HFFc6 (cell line): ENCODE measurements around the gene KRT33B. TPM values are rescaled to one million over a fixed set of nuclear protein-coding genes. Genes with fewer than 3 reads are reported as not detected.
"Not testable (repeated sequence)": the region's sequence is repeated elsewhere in the genome, so short reads cannot be mapped to it uniquely, and the experiment has no call there.

Experiments
- DNase-seq: peaks from one replicate; pipeline ENCODE4 v3.0.0-alpha.2; 2018
- H3K27ac Mint-ChIP-seq: 2 replicates; pipeline ENCODE4 v1.8.0; 2020; ENCODE audit warnings: mild to moderate bottlenecking, mixed read lengths
- H3K27me3 Mint-ChIP-seq: 2 replicates; pipeline ENCODE4 v1.8.0; 2021; ENCODE audit warnings: mild to moderate bottlenecking, moderate library complexity, mixed read lengths; ENCODE audit not compliant: insufficient read depth
- H3K36me3 Mint-ChIP-seq: 2 replicates; pipeline ENCODE4 v1.8.0; 2021; ENCODE audit warnings: low read depth, mixed read lengths
- H3K4me1 Mint-ChIP-seq: 2 replicates; pipeline ENCODE4 v1.8.0; 2020; ENCODE audit warnings: low read depth, mixed read lengths
- H3K4me3 Mint-ChIP-seq: 2 replicates; pipeline ENCODE4 v1.8.0; 2020; ENCODE audit warnings: mild to moderate bottlenecking, moderate library complexity, mixed read lengths
- H3K9me3 Mint-ChIP-seq: 2 replicates; pipeline ENCODE4 v1.8.0; 2020; ENCODE audit warnings: mild to moderate bottlenecking, mixed read lengths
- total RNA-seq, 6 experiments: library from RNA; stranded (reverse); fragmentation: NEBNext Ultra II Directional; extraction: Animal tissue kit (Norgen Biotek cat#: 25700); gene quantifications; 2 replicates in 1 of 6; 3 replicates in 5 of 6; pipeline ENCODE4 v1.2.3, GENCODE V29; 2021
- TF ChIP-seq, protein P1 (sequence below): fragments of 200-600 bp; sonication (generic); IDR thresholded peaks from 2 replicates; pipeline ENCODE4 v1.5.0; 2021; ENCODE audit warnings: antibody characterized with exemption, mild to moderate bottlenecking

The KRT33B gene
- total RNA-seq, 6 experiments from 2014 or later: 0.75 to 2.5 (median 0.96) TPM

DNA sequence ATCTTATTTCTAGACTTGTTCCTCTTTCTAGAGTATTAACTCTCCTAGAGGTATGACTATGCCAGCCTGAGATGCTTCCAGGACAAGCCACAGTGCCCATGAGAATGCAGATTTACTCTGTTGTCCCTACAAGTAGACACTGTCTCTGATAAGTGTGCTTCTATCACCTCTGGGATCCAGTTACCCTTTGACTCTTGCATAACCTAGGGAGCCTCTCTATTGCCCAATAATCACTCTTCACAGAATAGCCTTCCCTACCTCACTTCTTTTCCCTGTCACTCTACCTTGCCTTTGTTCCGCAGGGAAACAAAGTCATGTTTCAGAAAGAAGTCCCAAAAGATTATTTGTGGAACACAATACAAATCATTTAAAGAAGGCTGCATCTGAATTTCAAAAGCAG lies 14.1 kb upstream of the KRT33B start:
- Mint-ChIP-seq H3K9me3 (peaks cover 12% of the 10 kb centered on the region), H3K36me3 (peaks cover 26% of the 10 kb centered on the region), H3K27me3 (no peaks in the 10 kb centered on the region), H3K4me3 (no peak overlapping the region), H3K27ac (peak overlapping the region; percentile 91; the same call in 1 of the 2 replicates), H3K4me1 (peaks cover 52% of the 10 kb centered on the region)
- TF ChIP-seq, protein P1, sequence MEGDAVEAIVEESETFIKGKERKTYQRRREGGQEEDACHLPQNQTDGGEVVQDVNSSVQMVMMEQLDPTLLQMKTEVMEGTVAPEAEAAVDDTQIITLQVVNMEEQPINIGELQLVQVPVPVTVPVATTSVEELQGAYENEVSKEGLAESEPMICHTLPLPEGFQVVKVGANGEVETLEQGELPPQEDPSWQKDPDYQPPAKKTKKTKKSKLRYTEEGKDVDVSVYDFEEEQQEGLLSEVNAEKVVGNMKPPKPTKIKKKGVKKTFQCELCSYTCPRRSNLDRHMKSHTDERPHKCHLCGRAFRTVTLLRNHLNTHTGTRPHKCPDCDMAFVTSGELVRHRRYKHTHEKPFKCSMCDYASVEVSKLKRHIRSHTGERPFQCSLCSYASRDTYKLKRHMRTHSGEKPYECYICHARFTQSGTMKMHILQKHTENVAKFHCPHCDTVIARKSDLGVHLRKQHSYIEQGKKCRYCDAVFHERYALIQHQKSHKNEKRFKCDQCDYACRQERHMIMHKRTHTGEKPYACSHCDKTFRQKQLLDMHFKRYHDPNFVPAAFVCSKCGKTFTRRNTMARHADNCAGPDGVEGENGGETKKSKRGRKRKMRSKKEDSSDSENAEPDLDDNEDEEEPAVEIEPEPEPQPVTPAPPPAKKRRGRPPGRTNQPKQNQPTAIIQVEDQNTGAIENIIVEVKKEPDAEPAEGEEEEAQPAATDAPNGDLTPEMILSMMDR: no peak
- DNase-seq: no peak

DNA sequence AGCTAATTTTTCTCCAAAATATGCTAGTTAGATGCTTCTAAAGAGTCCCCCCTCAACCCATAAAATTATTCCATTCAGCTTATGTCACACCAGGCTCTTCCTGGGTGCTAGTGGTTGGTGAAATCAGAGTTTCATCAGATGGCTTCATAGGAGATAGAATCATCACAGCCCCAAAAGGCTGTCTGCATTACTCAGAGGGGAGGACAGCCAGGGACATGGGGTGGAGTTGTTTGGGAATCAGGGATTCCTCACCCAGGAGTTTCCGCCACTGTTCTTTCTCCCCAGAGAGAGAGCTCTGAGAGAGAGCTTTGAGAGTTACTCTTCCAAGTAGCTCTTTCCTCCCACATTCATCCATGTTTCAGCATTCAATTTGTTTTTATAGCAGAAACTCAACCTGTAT lies 12.8 kb upstream of the KRT33B start:
- H3K27me3 Mint-ChIP-seq: no peaks in the 10 kb centered on the region
- peaks cover 28% of the 10 kb centered on the region for H3K36me3 Mint-ChIP-seq
- TF ChIP-seq, protein P1: no peak
- H3K27ac Mint-ChIP-seq: peak overlapping the region; percentile 91
- H3K9me3 Mint-ChIP-seq: peaks cover 9% of the 10 kb centered on the region
- peak; percentile 80 for DNase-seq
- peak overlapping the region; percentile 30; the same call in 1 of the 2 replicates for H3K4me3 Mint-ChIP-seq
- H3K4me1 Mint-ChIP-seq: peaks cover 65% of the 10 kb centered on the region

DNA sequence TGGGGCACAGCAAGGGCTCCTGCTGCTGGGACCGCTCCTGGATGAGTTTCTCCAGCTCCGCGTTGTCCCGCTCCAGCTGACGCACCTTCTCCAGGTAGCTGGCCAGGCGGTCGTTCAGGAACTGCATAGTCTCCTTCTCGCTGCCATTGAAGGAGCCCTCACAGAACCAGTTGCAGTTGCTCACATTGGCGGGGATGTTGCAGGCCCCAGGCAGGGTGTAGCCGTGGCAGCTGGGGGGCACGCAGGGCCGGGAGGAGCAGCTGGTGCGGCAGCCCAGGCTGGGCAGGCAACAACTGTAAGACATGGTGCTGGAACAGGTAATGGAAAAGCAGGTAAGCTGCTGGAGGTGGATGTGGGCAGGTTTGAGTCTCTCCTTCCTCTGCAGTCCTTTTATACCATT lies 12.3 kb upstream of the KRT33B start, which contains the start of gene KRT34:
Gene KRT34, minus strand, starts transcription at position 364 of the 400 bp plus-strand sequence. Its CDS starts 60 bp downstream, at position 304.
- Mint-ChIP-seq H3K4me3 (peak within 1 kb of the TSS; percentile 46), H3K27ac (peak within 1 kb of the TSS; percentile 91), H3K4me1 (peaks cover 70% of the 10 kb centered on the region), H3K36me3 (peaks cover 26% of the 10 kb centered on the region)
- not testable (repeated sequence) for DNase-seq, H3K27me3 Mint-ChIP-seq, H3K9me3 Mint-ChIP-seq

DNA sequence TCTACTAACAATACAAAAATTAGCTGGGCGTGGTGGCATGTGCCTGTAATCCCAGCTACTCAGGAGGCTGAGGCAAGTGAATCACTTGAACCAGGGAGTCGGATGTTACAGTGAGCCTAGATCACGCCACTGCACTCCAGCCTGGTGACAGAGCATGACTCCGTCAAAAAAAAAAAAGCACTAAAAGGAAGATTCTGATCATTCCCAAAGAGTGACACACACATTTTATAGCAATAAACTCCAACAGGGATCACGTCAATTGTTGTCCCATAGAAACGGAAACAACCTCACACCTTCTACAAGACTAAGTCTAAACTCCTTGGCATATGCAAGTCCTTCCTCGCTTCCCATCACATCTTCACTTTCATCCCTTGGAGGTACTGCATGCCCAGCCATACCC lies 10.5 kb upstream of the KRT33B start:
- H3K27me3 Mint-ChIP-seq, H3K9me3 Mint-ChIP-seq: not testable (repeated sequence)
- Mint-ChIP-seq H3K36me3 (peaks cover 21% of the 10 kb centered on the region), H3K27ac (peak overlapping the region; percentile 91), H3K4me1 (peaks cover 80% of the 10 kb centered on the region), H3K4me3 (peak overlapping the region; percentile 46)
- peak; percentile 96 for DNase-seq

- peak overlapping the region; percentile 91 for H3K27ac Mint-ChIP-seq
- peaks cover 24% of the 10 kb centered on the region for H3K36me3 Mint-ChIP-seq
- peaks cover 64% of the 10 kb centered on the region for H3K4me1 Mint-ChIP-seq
- peak overlapping the region; percentile 53; the same call in 1 of the 2 replicates for H3K4me3 Mint-ChIP-seq
- peak; percentile 25 for DNase-seq
- TF ChIP-seq, protein P1: no peak
- H3K9me3 Mint-ChIP-seq: peaks cover 6% of the 10 kb centered on the region; the same call in 1 of the 2 replicates
- H3K27me3 Mint-ChIP-seq: no peaks in the 10 kb centered on the region; the same call in 1 of the 2 replicates
Observed at GRCh38 chr17:41377546-41377945, 7.9 kb upstream of the KRT33B start.

- TF ChIP-seq, protein P1: no peak
- H3K36me3 Mint-ChIP-seq: peaks cover under 1% of the 10 kb centered on the region; the same call in 1 of the 2 replicates
- H3K4me3 Mint-ChIP-seq: no peak overlapping the region
- H3K27me3 Mint-ChIP-seq: no peaks in the 10 kb centered on the region; the same call in 1 of the 2 replicates
- H3K4me1 Mint-ChIP-seq: peaks cover 42% of the 10 kb centered on the region
- no peak for DNase-seq
- no peaks in the 10 kb centered on the region for H3K9me3 Mint-ChIP-seq
- no peak overlapping the region for H3K27ac Mint-ChIP-seq
Observed at GRCh38 chr17:41369023-41369422, 590 bp downstream of the KRT33B start.
